ENCODE results near the gene MEX3B.
"Not testable (repeated sequence)": the region's sequence is repeated elsewhere in the genome, so short reads cannot be mapped to it uniquely, and the experiment has no call there.

The MEX3B gene

GRCh38 chr15:82048811-82049210 lies 3.0 kb upstream of the MEX3B start:
- DNase-seq (ENCODE audit: low spot score), result no peak

- no peak for DNase-seq (ENCODE audit: low spot score)
Observed at GRCh38 chr15:82047453-82048400, 1.9 kb upstream of the MEX3B start.

- DNase-seq (ENCODE audit: low spot score), result peak; percentile 86
Observed at GRCh38 chr15:82046666-82047452, 1.0 kb upstream of the MEX3B start.

GRCh38 chr15:82045179-82045891 lies 483 bp downstream of the MEX3B start:
- DNase-seq (ENCODE audit: low spot score), result no peak

- DNase-seq (ENCODE audit: low spot score), result peak; percentile 5
Observed at GRCh38 chr15:82044373-82045178, 1.2 kb downstream of the MEX3B start.

- DNase-seq (ENCODE audit: low spot score), result no peak
Observed at GRCh38 chr15:82043796-82044372, 1.9 kb downstream of the MEX3B start.

- DNase-seq (ENCODE audit: low spot score), result no peak
Observed at GRCh38 chr15:82043130-82043673, 2.6 kb downstream of the MEX3B start.

GRCh38 chr15:82040862-82041261 lies 5.0 kb downstream of the MEX3B start:
- DNase-seq (ENCODE audit: low spot score), result no peak

- no peak for DNase-seq (ENCODE audit: low spot score)
Observed at GRCh38 chr15:82040390-82040789, 5.4 kb downstream of the MEX3B start.

- no peak for DNase-seq (ENCODE audit: low spot score)
Observed at GRCh38 chr15:82039871-82040270, 5.9 kb downstream of the MEX3B start.

- DNase-seq (ENCODE audit: low spot score), result no peak
Observed at GRCh38 chr15:82036461-82036860, 9.4 kb downstream of the MEX3B start.

- DNase-seq (ENCODE audit: low spot score), result no peak
Observed at GRCh38 chr15:82031871-82032270, 13.9 kb downstream of the MEX3B start.

- no peak for DNase-seq (ENCODE audit: low spot score)
Observed at GRCh38 chr15:82030176-82030575, 15.6 kb downstream of the MEX3B start.

GRCh38 chr15:82028163-82028562 lies 17.7 kb downstream of the MEX3B start:
- DNase-seq (ENCODE audit: low spot score), result not testable (repeated sequence)

GRCh38 chr15:82021992-82022391 lies 23.8 kb downstream of the MEX3B start:
- DNase-seq (ENCODE audit: low spot score), result no peak

- DNase-seq (ENCODE audit: low spot score), result no peak
Observed at GRCh38 chr15:82020625-82021394, 25.0 kb downstream of the MEX3B start.

GRCh38 chr15:82018201-82018600 lies 27.6 kb downstream of the MEX3B start:
- no peak for DNase-seq (ENCODE audit: low spot score)

- DNase-seq (ENCODE audit: low spot score), result no peak
Observed at GRCh38 chr15:82017656-82018055, 28.2 kb downstream of the MEX3B start.

GRCh38 chr15:82014989-82015388 lies 30.8 kb downstream of the MEX3B start:
- no peak for DNase-seq (ENCODE audit: low spot score)

GRCh38 chr15:82012908-82013307 lies 32.9 kb downstream of the MEX3B start:
- DNase-seq (ENCODE audit: low spot score), result no peak

Data from CD4-positive, alpha-beta T cell treated with Interleukin-2 at 100 ng/mL for 4 hours (primary cell).